ENCODE measurements around the gene PKNOX2.

DNA sequence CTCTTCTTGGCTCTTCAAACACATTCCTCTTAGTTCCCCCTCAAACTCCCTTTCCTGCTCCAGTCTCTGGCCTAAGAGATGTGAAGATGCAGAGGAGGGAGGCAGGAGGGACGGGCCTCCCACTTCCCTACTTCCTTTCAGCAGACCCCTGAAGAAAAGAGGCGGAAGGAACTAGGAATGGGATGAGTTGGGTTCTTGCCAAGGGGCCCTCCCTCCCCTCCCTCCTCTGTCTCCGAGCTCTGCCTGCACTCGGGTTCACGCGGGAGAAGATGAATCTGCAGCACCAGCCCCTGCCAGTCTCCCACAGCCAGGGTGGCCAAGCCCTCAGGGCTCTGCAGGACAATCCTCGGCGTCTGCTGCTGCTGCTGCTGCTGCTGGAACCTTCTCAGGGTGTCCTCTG is 24.3 kb upstream of the PKNOX2 start:
- TF ChIP-seq, protein P1, sequence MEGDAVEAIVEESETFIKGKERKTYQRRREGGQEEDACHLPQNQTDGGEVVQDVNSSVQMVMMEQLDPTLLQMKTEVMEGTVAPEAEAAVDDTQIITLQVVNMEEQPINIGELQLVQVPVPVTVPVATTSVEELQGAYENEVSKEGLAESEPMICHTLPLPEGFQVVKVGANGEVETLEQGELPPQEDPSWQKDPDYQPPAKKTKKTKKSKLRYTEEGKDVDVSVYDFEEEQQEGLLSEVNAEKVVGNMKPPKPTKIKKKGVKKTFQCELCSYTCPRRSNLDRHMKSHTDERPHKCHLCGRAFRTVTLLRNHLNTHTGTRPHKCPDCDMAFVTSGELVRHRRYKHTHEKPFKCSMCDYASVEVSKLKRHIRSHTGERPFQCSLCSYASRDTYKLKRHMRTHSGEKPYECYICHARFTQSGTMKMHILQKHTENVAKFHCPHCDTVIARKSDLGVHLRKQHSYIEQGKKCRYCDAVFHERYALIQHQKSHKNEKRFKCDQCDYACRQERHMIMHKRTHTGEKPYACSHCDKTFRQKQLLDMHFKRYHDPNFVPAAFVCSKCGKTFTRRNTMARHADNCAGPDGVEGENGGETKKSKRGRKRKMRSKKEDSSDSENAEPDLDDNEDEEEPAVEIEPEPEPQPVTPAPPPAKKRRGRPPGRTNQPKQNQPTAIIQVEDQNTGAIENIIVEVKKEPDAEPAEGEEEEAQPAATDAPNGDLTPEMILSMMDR (IDR thresholded peaks at IDR 0.05; ENCODE audit: control extremely low read depth in 1 of 3, insufficient read depth in 1 of 3, low read depth in 1 of 3, low read length in 3 of 3), result no peak
- TF ChIP-seq EP300 (IDR thresholded peaks at IDR 0.05; ENCODE audit: borderline replicate concordance in 1 of 2, low read depth in 2 of 2, low read length in 2 of 2) (no peak), CHD2 (IDR thresholded peaks at IDR 0.05; ENCODE audit: low read length) (no peak), TAF1 (IDR thresholded peaks at IDR 0.05; ENCODE audit: low read depth, low read length) (no peak)
- TF ChIP-seq, protein P2, sequence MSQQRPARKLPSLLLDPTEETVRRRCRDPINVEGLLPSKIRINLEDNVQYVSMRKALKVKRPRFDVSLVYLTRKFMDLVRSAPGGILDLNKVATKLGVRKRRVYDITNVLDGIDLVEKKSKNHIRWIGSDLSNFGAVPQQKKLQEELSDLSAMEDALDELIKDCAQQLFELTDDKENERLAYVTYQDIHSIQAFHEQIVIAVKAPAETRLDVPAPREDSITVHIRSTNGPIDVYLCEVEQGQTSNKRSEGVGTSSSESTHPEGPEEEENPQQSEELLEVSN (IDR thresholded peaks at IDR 0.05), result no peak

Data from H1 (cell line).